ENCODE measurements around the gene LYRM7.

Gene LYRM7

GRCh38 chr5:131220566-131220965, 49.8 kb downstream of the LYRM7 start:
- no peak for FAIRE-seq

GRCh38 chr5:131221008-131221703, 50.4 kb downstream of the LYRM7 start:
- DNase-seq (ENCODE audit: insufficient read length, low spot score) (no peak), FAIRE-seq (no peak)
- no peak for TF ChIP-seq CTCF (IDR thresholded peaks at IDR 0.05; ENCODE audit: insufficient read depth, missing control alignments)

More at GRCh38 chr5:131220566-131220965, 49.8 kb downstream of the LYRM7 start:
- no peak for TF ChIP-seq CTCF (IDR thresholded peaks at IDR 0.05; ENCODE audit: insufficient read depth, missing control alignments)
- no peak for DNase-seq (ENCODE audit: insufficient read length, low spot score)

- no peak for TF ChIP-seq CTCF (IDR thresholded peaks at IDR 0.05; ENCODE audit: insufficient read depth, missing control alignments)
- DNase-seq (ENCODE audit: insufficient read length, low spot score) (no peak), FAIRE-seq (no peak)
These were observed 51.1 kb downstream of the LYRM7 start for GRCh38 chr5:131221888-131222287.

GRCh38 chr5:131222731-131223130, 52.0 kb downstream of the LYRM7 start:
- TF ChIP-seq CTCF (IDR thresholded peaks at IDR 0.05; ENCODE audit: insufficient read depth, missing control alignments) = no peak
- DNase-seq (ENCODE audit: insufficient read length, low spot score) = no peak
- no peak for FAIRE-seq

- no peak for TF ChIP-seq CTCF (IDR thresholded peaks at IDR 0.05; ENCODE audit: insufficient read depth, missing control alignments)
- no peak for FAIRE-seq
These were observed 53.1 kb downstream of the LYRM7 start for GRCh38 chr5:131223751-131224386.

GRCh38 chr5:131224387-131225201, 53.9 kb downstream of the LYRM7 start:
- FAIRE-seq (no peak), DNase-seq (ENCODE audit: insufficient read length, low spot score) (no peak)
- TF ChIP-seq CTCF (IDR thresholded peaks at IDR 0.05; ENCODE audit: insufficient read depth, missing control alignments) = no peak

More at GRCh38 chr5:131223751-131224386, 53.1 kb downstream of the LYRM7 start:
- DNase-seq (ENCODE audit: insufficient read length, low spot score) = no peak
